ENCODE measurements around the gene EXOC2. TPM values are rescaled to one million over a fixed set of nuclear protein-coding genes. Genes with fewer than 3 reads are reported as not detected.

The EXOC2 gene
- total RNA-seq, 2 donors from 2014 or later = 17.2 to 24.1 TPM

- no peak overlapping the region for H3K4me3 ChIP-seq
- no peak for DNase-seq (ENCODE audit: low spot score)
- H3K9me3 ChIP-seq = no peaks in the 10 kb centered on the region
- H3K36me3 ChIP-seq = no peaks in the 10 kb centered on the region
- H3K4me1 ChIP-seq (ENCODE audit: control insufficient read depth in 1 of 2, low read depth in 2 of 2) = peaks cover 0 to 11% of the 10 kb centered on the region in 2 donors
- no peak overlapping the region for H3K27ac ChIP-seq
- no peaks in the 10 kb centered on the region for H3K27me3 ChIP-seq (replicated peaks; ENCODE audit: insufficient read depth)
- no peak for ATAC-seq (ENCODE audit: insufficient number of reproducible peaks, low FRiP score, low read depth)
- no peak for TF ChIP-seq CTCF (IDR thresholded peaks at IDR 0.05)
Observed at GRCh38 chr6:708237-708598, 15.3 kb upstream of the EXOC2 start.

GRCh38 chr6:707576-708236, 14.8 kb upstream of the EXOC2 start:
- Histone ChIP-seq H3K27me3 (replicated peaks; ENCODE audit: insufficient read depth) (no peaks in the 10 kb centered on the region), H3K27ac (no peak overlapping the region), H3K4me3 (no peak overlapping the region), H3K36me3 (no peaks in the 10 kb centered on the region), H3K4me1 (ENCODE audit: control insufficient read depth in 1 of 2, low read depth in 2 of 2) (peaks cover 0 to 11% of the 10 kb centered on the region in 2 donors), H3K9me3 (no peaks in the 10 kb centered on the region)
- no peak for DNase-seq (ENCODE audit: low spot score)
- TF ChIP-seq CTCF (IDR thresholded peaks at IDR 0.05) = no peak
- ATAC-seq (ENCODE audit: insufficient number of reproducible peaks, low FRiP score, low read depth) = no peak

- Histone ChIP-seq H3K27ac (no peak overlapping the region), H3K4me3 (no peak overlapping the region), H3K36me3 (no peaks in the 10 kb centered on the region), H3K9me3 (no peaks in the 10 kb centered on the region), H3K4me1 (ENCODE audit: control insufficient read depth in 1 of 2, low read depth in 2 of 2) (peaks cover 0 to 11% of the 10 kb centered on the region in 2 donors), H3K27me3 (replicated peaks; ENCODE audit: insufficient read depth) (no peaks in the 10 kb centered on the region)
- no peak for ATAC-seq (ENCODE audit: insufficient number of reproducible peaks, low FRiP score, low read depth)
- TF ChIP-seq CTCF (IDR thresholded peaks at IDR 0.05) = no peak
- DNase-seq (ENCODE audit: low spot score) = no peak
Observed at GRCh38 chr6:706819-707381, 14.0 kb upstream of the EXOC2 start.

- TF ChIP-seq CTCF (IDR thresholded peaks at IDR 0.05) = no peak
- no peaks in the 10 kb centered on the region for H3K9me3 ChIP-seq
Observed at GRCh38 chr6:706146-706545, 13.2 kb upstream of the EXOC2 start.

GRCh38 chr6:705047-705446, 12.1 kb upstream of the EXOC2 start:
- TF ChIP-seq CTCF (IDR thresholded peaks at IDR 0.05) = no peak
- no peak overlapping the region for H3K27ac ChIP-seq
- H3K4me1 ChIP-seq (ENCODE audit: control insufficient read depth in 1 of 2, low read depth in 2 of 2) = no peaks in the 10 kb centered on the region
- DNase-seq (ENCODE audit: low spot score) = no peak
- no peaks in the 10 kb centered on the region for H3K27me3 ChIP-seq (replicated peaks; ENCODE audit: insufficient read depth)
- H3K4me3 ChIP-seq = no peak overlapping the region
- H3K9me3 ChIP-seq = no peaks in the 10 kb centered on the region
- ATAC-seq (ENCODE audit: insufficient number of reproducible peaks, low FRiP score, low read depth) = no peak
- no peaks in the 10 kb centered on the region for H3K36me3 ChIP-seq

More at GRCh38 chr6:706146-706545, 13.2 kb upstream of the EXOC2 start:
- no peaks in the 10 kb centered on the region for H3K36me3 ChIP-seq
- DNase-seq (ENCODE audit: low spot score) (no peak), ATAC-seq (ENCODE audit: insufficient number of reproducible peaks, low FRiP score, low read depth) (no peak)
- H3K4me1 ChIP-seq (ENCODE audit: control insufficient read depth in 1 of 2, low read depth in 2 of 2) = peaks cover 0 to 11% of the 10 kb centered on the region in 2 donors
- H3K27me3 ChIP-seq (replicated peaks; ENCODE audit: insufficient read depth) = no peaks in the 10 kb centered on the region
- no peak overlapping the region for H3K27ac ChIP-seq
- H3K4me3 ChIP-seq = no peak overlapping the region
